Measurements from ENCODE around the gene CRTAC1. TPM values are rescaled to one million over a fixed set of nuclear protein-coding genes. Genes with fewer than 3 reads are reported as not detected.
A peak's percentile ranks its signal among the peaks of the same experiment; 100 is the strongest.

The CRTAC1 gene
- polyA plus RNA-seq, 1 experiment: not detected

DNA sequence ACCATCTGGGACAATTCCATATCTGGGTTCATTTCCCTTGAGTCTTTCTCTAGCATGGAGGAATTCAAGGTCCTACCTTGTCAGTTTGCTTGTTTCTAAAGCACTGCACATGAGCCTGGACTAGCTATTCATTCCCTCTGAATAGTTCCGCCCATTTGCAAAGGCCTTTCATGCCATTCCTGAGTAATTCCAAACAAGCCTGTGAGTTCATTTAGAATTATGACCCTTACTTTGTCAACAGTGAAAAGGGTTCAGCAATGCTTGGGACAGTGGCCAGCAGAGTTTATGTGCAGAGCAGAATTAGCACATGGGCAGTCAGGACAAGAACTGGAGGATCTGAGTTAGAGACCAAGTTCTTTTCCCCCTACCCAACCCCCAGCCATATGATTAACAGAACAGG, 27.9 kb upstream of the CRTAC1 start:
- TF ChIP-seq, protein P1, sequence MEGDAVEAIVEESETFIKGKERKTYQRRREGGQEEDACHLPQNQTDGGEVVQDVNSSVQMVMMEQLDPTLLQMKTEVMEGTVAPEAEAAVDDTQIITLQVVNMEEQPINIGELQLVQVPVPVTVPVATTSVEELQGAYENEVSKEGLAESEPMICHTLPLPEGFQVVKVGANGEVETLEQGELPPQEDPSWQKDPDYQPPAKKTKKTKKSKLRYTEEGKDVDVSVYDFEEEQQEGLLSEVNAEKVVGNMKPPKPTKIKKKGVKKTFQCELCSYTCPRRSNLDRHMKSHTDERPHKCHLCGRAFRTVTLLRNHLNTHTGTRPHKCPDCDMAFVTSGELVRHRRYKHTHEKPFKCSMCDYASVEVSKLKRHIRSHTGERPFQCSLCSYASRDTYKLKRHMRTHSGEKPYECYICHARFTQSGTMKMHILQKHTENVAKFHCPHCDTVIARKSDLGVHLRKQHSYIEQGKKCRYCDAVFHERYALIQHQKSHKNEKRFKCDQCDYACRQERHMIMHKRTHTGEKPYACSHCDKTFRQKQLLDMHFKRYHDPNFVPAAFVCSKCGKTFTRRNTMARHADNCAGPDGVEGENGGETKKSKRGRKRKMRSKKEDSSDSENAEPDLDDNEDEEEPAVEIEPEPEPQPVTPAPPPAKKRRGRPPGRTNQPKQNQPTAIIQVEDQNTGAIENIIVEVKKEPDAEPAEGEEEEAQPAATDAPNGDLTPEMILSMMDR (IDR thresholded peaks at IDR 0.05; ENCODE audit: low read depth, low read length): no peak
- DNase-seq (ENCODE audit: low read depth, low spot score): no peak
- ChIA-PET CTCF (interaction anchor here (1.0 kb wide), 1 partner anchor 17 kb away, joined by 4 read pairs; no protein-coding TSS in a partner anchor), POLR2A (no interaction called here)
- no peaks in the 10 kb centered on the region for H3K9me3 ChIP-seq (ENCODE audit: control insufficient read depth, insufficient read depth, low read length)
- no peaks in the 10 kb centered on the region for H3K27me3 ChIP-seq (ENCODE audit: control insufficient read depth, insufficient read depth, low read length)
- H3K4me3 ChIP-seq (ENCODE audit: low read depth, low read length): no peak overlapping the region
- H3K27ac ChIP-seq (ENCODE audit: low read depth, low read length): no peak overlapping the region

DNA sequence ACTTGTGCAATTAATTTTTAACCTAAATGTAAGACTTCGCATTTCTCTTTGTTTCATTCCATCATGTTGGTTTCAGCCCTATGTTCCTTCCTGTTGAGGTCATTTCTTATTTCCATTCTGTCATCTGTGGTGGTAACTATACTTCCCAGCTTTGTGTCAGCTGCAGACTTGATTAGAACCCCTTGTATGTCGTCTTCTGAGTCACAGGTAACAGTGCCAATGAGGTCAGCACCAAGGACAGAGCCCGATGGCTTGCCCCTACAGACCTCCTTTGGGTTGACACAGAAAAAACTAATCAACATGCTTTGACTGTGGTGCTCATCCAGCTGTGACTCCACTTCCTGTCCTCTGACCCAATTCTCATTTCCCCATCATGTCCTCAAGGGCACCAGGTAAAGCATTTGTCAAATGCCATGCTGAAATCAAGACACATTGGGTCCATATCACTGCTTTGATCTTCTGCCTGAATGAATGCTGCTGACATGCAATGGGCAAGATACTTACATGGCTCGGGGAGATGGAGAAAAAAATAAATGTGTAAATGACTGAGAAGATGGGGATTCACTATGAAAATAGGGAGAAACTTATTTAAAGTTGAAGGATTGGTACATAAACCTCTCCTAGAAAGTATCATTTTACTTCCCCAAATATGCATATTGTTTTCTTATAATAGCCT, 25.6 kb upstream of the CRTAC1 start:
- no peaks in the 10 kb centered on the region for H3K27me3 ChIP-seq (ENCODE audit: control insufficient read depth, insufficient read depth, low read length)
- DNase-seq (ENCODE audit: low read depth, low spot score): no peak
- no peak overlapping the region for H3K4me3 ChIP-seq (ENCODE audit: low read depth, low read length)
- ChIA-PET CTCF (interaction anchor here (1.2 kb wide), 2 partner anchors 11 to 15 kb away, joined by 3 to 6 read pairs; no protein-coding TSS in a partner anchor), POLR2A (no interaction called here)
- H3K27ac ChIP-seq (ENCODE audit: low read depth, low read length): no peak overlapping the region
- H3K9me3 ChIP-seq (ENCODE audit: control insufficient read depth, insufficient read depth, low read length): no peaks in the 10 kb centered on the region
- TF ChIP-seq, protein P1 (IDR thresholded peaks at IDR 0.05; ENCODE audit: low read depth, low read length): no peak

DNA sequence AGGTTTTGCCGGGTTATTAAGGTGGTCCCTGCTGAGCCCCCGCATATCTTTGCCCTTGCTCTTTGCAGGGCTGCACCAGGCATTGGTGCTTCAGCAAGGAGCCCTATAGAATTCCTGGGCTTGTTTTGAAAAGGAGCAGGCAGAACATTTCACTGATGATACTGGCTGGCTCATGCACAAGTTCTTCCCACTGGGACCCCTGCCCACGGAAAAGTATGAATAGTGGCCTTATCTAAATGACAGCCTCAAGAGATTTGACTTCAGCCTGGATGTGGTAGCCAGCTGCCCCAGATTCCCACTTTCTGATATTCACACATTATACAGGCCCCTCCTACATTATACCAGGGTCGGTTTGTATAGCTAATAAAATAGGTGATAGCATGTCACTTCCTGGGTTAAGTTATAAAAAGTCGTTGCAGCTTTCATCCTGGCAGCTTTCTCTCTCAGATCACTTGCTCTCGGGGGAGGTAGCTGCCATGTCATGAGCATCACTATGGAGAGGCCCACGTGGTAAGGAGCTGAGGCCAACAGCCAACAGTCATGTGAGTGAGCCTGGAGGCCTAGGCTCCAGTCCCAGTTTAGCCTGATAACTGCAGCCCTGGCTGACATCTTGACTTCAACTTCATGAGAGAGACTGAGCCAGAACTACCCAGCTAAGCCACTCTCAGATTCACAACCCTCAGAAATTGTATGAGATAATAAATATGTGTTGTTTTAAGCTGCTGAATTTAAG, 16.8 kb upstream of the CRTAC1 start:
- TF ChIP-seq, protein P1 (IDR thresholded peaks at IDR 0.05; ENCODE audit: low read depth, low read length): no peak
- no peak for DNase-seq (ENCODE audit: low read depth, low spot score)
- Histone ChIP-seq H3K9me3 (ENCODE audit: control insufficient read depth, insufficient read depth, low read length) (no peaks in the 10 kb centered on the region), H3K27me3 (ENCODE audit: control insufficient read depth, insufficient read depth, low read length) (peaks cover 7% of the 10 kb centered on the region), H3K4me3 (ENCODE audit: low read depth, low read length) (no peak overlapping the region), H3K27ac (ENCODE audit: low read depth, low read length) (no peak overlapping the region)
- CTCF ChIA-PET: interaction anchor here (0.5 to 2.7 kb wide), 14 partner anchors 10 to 262 kb away, joined by 3 to 13 read pairs (median 4); no protein-coding TSS in a partner anchor
- POLR2A ChIA-PET: no interaction called here

DNA sequence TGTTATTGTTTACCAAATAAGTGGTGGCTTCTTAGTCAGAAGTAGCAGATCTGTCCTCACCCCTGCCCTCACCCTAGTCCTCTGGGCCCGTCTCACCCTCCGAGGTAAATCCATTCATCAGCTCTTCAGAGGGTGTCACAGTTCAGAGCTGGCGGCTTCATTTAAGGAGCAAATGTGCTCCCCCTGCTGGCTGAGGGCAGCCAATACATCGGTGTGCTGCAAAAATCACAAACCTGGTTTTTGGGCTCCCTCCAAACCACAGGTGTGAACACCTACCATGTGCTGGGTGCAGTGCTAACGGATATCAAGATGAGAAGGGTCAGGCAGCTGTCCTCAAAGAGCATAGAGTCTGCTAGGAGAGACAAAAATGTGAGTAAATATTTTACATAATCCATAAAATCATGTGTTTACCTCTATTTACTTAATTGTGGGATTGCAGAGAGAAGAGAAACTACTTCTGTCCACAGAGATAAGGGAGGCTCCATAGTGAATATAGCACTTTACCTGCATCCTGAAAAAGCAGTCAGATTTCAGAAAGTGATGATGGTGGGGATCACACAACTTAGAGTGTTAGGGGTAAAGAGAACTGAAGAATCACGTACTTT, 15.5 kb upstream of the CRTAC1 start:
- TF ChIP-seq, protein P1 (IDR thresholded peaks at IDR 0.05; ENCODE audit: low read depth, low read length): peak; percentile 92
- ChIA-PET CTCF (interaction anchor here (0.6 to 2.7 kb wide), 18 partner anchors 8 to 796 kb away, joined by 3 to 13 read pairs (median 4); no protein-coding TSS in a partner anchor), POLR2A (no interaction called here)

More for the DNA sequence above, 15.5 kb upstream of the CRTAC1 start:
- H3K27me3 ChIP-seq (ENCODE audit: control insufficient read depth, insufficient read depth, low read length): peaks cover 12% of the 10 kb centered on the region
- H3K9me3 ChIP-seq (ENCODE audit: control insufficient read depth, insufficient read depth, low read length): no peaks in the 10 kb centered on the region
- peak; percentile 6 for DNase-seq (ENCODE audit: low read depth, low spot score)
- H3K4me3 ChIP-seq (ENCODE audit: low read depth, low read length): no peak overlapping the region
- no peak overlapping the region for H3K27ac ChIP-seq (ENCODE audit: low read depth, low read length)
